H4 (cell line): ENCODE results near the gene TACC2. TPM values are rescaled to one million over a fixed set of nuclear protein-coding genes. Genes with fewer than 3 reads are reported as not detected.
"Not testable (repeated sequence)": the region's sequence is repeated elsewhere in the genome, so short reads cannot be mapped to it uniquely, and the experiment has no call there.

Source experiments
- DNase-seq: peaks from one replicate; pipeline ENCODE4 v3.0.0-alpha.2; 2015; ENCODE audit warnings: low spot score
- total RNA-seq: library from RNA; depleted of rRNA; stranded (reverse); fragments of >200 nt; shearing (Covaris generic); gene quantifications from 2 replicates; pipeline ENCODE4 v1.2.3, GENCODE V29; 2014

Gene TACC2
- total RNA-seq, 1 experiment from 2014 or later = 1.8 TPM

DNA sequence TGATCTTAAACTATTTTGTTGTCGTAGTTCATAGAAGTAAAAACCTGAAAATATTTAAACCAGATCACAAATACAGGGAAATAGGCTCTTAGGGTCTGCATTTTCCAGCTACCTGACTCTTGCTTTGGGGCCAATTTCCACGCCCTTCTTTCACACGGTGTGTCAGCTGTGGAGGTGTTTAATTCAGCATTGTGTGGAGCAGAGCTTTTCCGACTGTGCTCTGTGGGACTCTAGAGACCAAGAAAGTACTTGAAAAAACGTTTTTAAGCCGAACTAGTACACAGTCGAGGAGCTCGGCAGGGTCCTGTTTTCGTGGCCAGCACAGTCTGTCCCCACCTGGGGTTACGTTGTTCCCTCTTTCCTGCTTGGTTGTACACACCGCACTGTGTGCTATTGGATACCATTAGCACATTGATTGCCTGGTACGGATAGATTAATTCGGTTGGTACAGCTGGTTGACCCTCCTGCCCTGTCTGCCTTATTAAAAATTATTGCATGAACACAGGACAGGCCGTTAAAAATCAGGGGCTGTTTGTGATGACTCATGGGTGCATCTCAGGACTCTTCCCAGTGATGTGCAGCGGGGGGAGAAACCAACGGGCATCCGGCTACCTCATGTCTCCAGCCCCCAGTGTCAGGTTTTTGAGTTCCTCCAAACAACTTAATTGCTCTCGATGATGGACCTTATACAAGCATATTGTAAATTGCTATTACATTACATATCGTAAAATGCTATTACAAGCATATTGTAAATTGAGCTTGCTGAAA is 201.4 kb downstream of the TACC2 start:
- no peak for DNase-seq

DNA sequence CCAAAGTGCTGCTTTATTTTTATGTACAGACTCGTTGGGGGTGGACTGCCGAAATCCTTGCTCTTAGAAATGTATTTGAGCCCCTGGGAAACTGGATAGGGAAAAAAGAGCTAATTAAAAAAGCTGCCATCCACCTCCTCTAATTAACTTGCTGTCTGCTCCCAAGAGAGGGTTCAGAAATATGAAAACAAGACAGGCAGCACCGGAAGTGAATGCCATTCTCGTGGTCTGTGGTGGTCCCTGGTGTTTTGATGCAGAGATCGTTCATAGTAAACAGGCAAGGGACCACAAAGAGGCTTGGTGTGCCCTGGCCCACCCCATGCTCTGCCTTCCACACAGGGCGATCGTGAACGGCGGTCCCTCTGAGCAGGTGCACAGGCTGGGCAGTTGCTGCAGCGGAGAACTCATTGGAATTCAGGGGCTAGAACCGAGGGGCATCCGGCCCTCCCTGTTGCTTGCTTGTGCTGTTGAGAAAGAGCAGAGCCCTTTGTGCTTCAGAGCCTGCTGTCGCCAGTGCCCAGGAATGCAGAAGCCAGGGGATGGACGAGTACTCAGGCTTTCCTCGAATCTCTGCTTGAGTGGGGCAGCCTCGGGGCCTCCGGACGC is 203.1 kb downstream of the TACC2 start:
- DNase-seq = no peak

DNA sequence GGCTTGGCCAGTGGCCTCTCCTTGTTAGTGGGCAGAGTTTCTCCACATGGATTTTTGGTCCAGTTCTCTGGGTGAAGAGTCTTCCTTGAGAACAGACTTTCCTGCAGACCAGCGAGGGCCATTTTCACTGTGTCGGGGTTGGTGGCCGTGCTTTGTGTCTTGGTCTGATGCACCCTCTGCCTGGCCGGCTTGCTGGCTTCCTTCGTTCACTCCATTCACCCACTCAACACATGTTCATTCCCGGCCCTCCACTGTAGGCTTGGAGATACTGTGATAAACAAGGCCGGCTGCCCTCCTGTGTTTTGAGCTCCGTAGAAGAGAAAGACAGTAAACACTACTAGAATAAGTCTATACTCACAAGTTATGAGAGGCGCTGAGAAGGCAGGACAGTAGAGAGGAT is 205.3 kb downstream of the TACC2 start:
- DNase-seq = no peak

DNA sequence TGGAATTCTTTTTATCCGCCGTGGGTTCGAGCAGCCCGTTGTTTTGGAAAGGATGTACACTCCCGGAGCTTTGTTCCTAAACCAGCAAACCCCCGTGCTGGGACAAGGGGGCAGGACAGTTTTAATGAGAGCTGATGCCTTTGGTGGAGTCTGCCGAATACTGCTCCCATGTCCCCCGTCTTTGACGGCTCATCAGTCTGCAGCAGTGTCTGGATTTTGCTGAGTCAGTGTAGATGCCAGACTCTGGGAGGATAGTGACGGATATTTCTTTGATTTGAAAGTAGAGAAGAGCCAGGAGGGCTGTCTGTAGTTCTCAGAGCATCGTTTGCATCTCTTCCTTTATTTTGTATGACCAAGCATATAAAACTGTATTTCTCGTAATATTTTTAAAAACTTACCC is 207.3 kb downstream of the TACC2 start:
- DNase-seq = no peak

DNA sequence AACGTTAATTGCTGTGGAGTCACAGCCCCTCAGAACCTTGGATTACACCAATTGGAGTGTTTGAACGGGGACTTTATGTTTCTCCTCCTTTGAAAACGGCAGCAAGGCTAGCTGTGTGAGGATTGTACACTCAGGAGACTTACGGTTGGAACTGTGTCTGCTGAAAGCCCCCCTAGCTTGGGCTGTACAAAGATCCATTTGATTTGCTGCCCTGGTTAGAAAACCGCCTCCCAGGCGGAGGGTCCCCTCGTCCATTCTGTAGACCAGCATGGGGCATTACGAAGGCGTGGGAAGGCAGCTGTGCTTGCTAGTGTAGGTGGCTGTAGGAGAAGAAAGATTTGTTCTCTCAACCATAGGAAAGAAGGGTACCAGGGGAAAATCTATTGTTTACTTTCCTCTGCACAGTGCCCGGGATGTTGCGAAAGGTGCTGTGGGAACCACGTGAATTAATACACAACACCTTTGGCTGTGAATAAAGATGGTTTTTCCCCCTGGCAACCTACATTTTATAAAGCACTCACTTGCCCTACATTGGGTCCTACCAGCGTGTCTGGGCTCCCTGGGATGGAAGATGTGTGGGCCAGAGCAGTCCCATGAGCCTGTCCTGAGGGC is 208.8 kb downstream of the TACC2 start:
- no peak for DNase-seq

DNA sequence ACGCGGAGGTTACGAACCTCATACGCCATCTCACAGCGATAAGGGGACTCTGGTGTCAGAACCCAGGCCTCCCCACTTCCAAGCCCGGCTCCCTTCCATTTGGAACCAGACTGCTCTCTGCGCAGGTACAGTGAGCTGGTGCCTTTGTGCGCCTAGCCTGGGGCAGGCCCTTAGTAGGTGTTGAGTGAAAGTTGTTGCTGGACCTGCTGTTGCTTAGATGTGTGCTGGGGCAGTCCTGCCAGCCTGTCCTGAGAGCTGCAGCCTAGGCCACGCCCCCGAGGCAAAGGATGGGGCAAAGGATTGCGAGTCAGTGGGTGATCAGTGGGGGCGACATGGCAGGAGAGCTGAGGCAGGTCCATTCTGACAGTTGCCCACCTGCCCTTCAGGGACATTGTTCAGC is 209.7 kb downstream of the TACC2 start:
- DNase-seq = no peak

DNA sequence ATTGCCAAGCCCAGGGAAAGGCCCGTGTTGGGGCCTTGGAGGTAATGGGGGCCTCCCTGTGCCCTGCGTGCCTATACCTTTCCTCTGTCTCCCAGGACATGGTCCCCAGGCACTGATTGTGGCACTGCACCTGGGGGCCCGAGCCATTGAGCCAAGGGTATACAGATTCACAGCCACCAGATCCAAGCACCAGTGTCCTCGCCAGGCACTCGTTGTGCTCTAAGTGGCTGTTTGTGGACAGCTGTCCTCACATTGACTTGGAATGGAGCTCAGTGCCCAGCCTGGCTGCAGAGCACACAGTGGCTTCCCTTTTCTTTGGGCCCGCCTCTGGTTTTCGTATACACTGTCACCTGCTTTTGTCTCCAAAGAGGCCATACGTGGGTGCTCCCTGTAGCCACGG is 210.1 kb downstream of the TACC2 start:
- DNase-seq = no peak

DNA sequence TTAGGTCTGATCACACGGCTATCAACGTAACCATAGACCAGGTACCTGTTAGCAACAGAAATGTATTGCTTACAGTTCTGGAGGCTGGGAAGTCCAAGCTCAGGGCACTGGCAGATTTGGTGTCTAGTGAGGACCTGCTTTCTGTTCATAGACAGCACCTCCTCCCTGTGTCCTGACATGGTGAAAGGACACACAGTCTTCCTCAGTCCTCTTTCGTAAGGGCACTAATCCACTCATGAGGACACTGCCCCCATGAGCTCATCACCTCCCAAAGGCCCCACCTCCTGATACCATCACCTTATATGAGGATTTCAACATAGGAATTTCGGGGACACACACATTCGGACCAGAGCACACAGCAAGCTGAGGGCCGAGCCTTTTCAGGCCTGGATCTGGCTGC is 210.7 kb downstream of the TACC2 start:
- DNase-seq = no peak

DNA sequence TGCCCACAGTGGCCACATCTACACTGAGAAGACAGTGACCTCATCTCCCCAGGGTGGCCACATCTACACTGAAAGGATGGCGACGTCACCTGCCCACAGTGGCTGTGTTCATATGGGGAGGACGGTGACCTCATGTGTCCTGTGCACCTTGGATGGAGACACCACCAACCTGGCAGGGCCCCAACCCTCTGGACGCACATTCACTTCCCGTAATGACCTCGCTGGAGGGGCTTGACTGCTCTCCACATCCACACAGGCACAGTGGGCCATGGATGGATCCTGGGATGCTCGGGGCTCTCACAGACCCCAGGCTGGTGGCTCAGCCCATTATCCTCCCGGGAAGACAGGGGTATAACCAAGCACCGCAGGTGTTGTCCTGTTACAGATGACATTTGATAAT is 212.4 kb downstream of the TACC2 start:
- no peak for DNase-seq

DNA sequence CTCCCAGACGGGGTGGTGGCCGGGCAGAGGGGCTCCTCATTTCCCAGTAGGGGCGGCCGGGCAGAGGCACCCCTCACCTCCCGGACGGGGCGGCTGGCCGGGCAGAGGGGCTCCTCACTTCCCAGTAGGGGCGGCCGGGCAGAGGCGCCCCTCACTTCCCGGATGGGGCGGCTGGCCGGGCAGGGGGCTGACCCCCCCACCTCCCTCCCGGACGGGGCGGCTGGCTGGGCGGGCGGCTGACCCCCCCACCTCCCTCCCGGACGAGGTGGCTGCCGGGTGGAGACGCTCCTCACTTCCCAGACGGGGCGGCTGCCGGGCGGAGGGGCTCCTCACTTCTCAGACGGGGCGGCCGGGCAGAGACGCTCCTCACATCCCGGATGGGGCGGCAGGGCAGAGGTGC is 214.2 kb downstream of the TACC2 start:
- not testable (repeated sequence) for DNase-seq

DNA sequence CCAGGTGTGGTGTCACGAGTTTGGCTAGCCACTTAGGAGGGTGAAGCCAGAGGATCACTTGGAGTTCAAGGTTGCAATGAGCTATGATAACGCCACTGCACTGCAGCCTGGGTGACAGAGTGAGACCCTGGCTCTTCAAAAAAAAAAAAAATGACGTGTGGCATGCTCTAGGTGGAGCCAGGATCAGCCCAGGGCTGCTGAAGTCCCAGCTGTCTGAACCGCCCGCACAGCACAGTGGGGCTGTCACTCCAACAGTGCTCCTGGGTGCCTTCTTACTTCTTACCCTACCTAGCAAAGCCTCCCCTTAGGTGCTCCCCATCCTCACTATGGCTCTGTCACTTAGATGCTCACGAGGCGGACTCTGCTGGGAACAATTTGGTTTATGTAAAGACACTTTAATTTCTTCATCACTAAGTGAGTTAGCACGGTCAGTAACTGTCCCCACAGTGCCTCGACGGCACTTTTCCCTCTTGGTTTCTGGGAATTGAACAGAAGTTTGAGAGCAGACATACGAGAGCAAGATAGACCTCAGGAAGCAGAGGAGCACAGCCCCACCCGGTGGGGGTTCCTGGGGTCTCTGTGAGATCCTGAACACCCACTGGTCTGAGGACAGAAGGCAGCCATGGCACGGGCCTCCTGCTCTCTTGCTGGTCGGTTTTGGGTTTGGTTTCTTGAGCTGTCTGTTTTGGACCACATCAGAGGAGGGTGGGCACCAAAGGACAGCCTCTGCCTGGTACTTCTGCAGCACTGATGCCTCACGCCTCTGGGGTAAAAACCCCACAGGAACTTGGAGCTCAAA is 215.9 kb downstream of the TACC2 start:
- no peak for DNase-seq

DNA sequence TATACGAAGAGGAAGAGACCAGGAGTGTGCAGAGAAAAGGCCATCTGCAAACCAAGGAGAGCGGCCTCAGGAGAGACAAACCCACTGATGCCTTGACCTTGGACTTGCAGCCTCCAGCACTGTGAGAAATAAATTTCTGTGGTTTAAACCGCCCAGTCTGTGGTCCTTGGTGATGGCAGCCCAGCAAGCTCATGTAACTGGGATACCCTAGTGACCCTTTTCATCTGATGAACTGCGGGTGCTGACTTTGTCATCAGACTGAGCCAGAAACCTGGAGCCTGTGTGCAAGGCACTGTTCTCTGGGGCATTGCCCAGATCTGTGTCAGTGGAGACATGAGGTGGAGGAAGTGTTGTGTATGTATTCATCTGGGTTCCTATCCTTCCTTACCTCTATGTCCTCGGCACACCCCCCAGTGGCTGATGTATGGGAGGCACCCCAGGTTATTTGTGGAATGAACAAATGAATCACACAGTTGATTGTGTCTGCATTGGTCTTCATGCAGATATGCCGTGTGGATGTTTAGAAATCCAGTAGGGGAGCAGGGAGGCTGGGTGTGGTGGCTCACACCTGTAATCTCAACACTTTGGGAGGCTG is 217.6 kb downstream of the TACC2 start:
- DNase-seq = no peak

DNA sequence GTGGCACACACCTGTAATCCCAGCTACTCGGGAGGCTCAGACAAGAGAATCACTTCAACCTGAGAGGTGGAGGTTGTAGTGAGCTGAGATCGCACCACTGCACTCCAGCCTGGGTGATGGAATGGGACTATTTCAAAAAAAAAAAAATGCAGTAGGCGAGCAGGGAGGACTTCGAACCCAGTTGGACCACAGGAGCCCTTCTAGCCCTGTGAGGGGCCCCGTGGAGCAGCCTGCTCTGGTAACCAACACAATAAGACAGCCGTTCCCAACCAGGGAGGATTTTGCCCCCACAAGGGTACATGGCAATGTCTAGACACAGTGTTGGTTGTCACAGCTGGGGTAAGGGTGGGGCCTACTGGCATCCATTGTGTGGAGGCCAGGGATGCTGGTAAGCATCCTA is 218.2 kb downstream of the TACC2 start:
- no peak for DNase-seq

DNA sequence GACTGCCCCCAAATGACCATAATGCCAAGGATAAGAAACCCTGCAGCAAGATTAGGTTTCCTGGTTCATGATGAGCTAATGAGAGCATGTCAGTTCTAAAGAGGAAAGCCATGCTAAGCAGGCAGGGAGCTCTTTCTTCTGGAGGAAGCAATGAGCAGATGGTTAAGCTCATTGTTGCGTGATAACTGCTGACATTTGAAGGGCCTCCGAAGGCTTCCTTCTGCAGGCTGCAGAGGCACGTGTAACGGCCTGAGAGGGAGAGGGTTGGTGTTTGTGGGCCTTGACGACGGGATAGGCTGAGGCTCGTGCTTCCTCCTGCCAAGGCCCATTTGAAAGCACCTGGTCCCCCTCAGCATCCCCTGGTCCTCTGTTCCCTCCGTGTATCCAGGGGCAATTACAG is 218.6 kb downstream of the TACC2 start:
- no peak for DNase-seq

DNA sequence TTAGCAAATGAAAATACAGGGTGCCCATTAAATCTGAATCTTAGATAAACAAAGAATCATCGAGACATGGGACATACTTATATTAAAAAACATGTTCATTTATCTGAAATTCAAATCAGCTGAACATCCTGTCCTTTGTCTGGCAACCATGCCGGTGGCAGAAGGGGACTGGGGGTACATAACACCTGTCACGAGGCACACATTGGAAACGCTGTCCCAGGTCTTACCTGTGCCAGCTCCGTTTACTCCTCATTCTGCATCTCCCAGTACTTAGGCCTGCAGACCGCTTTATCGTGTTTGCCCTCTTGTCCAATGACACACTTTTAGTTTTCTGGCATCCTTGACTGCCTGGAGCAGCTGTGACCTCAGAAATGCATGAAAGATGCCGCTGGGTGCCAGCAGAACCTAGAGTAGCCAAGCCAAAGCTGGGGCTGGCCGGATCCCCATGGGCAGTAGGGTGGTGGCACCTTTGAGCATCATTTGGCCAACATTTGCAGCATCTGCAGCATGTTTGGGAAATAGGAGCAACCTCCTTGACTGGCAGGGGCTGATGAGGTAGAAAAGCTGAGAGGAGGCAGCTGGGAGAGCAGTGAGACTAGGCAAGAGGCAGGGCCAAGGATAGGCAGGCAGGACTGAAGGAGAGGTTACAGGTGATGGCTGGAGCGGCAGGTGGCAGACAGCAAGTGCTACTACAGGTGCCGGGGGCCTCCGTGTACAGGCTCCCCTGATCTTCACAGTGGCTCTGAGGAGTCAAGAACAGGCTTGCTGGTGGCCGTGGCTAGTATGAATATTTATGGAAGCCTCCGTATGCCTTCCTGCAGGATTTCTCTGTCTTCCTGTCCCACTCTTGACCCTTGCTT is 219.8 kb downstream of the TACC2 start:
- no peak for DNase-seq

DNA sequence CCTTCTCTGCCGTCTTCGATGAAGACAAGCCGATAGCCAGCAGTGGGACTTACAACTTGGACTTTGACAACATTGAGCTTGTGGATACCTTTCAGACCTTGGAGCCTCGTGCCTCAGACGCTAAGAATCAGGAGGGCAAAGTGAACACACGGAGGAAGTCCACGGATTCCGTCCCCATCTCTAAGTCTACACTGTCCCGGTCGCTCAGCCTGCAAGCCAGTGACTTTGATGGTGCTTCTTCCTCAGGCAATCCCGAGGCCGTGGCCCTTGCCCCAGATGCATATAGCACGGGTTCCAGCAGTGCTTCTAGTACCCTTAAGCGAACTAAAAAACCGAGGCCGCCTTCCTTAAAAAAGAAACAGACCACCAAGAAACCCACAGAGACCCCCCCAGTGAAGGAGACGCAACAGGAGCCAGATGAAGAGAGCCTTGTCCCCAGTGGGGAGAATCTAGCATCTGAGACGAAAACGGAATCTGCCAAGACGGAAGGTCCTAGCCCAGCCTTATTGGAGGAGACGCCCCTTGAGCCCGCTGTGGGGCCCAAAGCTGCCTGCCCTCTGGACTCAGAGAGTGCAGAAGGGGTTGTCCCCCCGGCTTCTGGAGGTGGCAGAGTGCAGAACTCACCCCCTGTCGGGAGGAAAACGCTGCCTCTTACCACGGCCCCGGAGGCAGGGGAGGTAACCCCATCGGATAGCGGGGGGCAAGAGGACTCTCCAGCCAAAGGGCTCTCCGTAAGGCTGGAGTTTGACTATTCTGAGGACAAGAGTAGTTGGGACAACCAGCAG is 221.7 kb downstream of the TACC2 start:
- DNase-seq = no peak

DNA sequence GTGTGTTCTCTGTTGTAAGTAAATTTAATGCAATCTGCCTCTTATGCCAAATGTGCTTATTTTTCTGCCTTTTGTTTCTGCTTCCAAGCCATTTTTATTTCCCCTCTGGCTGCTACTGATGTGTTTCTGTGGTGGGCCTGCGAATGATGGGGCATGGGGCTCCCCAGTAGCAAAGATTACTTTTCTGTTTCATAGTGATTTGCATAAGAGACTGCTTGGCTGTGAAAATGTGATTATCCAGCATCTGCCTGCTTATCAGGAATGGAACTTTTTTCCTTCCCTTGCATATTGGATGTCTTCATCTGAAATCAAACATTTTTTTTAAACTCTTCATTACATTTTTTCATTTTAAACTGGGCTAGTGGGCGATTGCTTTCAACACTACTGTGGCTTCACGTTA is 224.4 kb downstream of the TACC2 start:
- DNase-seq = no peak

DNA sequence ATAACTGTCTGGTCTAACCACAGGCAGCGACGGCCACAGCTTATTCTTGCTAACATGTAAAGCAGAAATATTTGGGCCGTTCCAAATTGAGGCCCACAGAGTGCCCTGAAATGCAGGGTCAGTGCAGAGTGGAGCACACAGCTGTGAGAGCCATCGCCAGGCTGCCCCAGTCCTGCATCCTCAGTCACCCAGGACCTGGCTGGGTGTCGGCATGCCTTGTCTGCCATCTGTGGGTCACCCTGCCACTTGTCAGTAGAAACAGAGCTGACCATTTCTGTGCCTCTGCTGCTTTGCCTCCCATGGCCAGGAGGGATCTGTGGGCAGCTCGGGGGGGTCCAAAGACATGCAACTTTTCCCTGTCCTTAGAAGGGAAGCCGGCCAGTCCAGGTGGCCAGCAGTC is 224.8 kb downstream of the TACC2 start:
- DNase-seq = no peak

DNA sequence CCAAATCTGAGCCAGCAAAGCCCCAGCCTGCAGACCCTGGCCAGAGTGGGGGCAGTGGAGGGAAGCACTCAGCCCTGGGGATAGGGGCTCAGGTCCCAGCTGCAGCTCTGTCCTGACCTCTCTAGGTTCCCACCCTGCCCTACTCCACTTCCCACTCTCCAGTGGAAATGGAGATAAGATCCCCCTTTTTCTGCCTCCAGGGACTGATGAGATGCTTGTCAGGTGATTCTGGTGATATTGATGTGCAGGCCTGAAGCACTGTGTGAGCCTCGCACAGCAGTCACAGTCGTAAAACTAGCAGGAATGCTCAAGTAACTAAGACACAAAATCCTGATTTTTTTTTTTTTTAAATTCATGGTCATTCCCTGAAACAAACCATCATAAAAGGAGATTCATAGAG is 227.1 kb downstream of the TACC2 start:
- no peak for DNase-seq

DNA sequence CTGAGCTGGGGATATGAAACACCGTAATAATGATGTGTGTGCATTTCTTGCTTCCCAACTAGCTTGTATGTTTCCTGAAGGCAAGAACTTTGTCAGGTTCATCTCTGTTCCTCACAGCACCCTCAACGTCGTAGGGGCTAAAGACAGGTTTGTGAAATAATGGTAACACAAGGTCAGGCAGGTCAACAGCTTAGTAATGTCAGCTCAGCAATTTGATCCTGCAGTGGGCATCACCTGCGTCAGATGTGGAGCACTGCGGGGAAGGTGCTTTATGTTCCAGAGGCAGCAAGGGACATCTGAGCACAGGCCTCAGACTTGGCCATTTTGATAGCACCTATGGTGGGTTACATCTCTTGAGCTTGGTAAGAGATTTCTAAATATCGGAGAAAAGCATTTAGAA is 230.4 kb downstream of the TACC2 start:
- DNase-seq = no peak
